Measurements from ENCODE around the gene ZNF423. TPM values are rescaled to one million over a fixed set of nuclear protein-coding genes. Genes with fewer than 3 reads are reported as not detected.

The ZNF423 gene
- total and polyA plus RNA-seq, 9 of the 15 experiments (the other 6 are each of a cell fraction or from before 2014, with no cell fraction given), result not detected

DNA sequence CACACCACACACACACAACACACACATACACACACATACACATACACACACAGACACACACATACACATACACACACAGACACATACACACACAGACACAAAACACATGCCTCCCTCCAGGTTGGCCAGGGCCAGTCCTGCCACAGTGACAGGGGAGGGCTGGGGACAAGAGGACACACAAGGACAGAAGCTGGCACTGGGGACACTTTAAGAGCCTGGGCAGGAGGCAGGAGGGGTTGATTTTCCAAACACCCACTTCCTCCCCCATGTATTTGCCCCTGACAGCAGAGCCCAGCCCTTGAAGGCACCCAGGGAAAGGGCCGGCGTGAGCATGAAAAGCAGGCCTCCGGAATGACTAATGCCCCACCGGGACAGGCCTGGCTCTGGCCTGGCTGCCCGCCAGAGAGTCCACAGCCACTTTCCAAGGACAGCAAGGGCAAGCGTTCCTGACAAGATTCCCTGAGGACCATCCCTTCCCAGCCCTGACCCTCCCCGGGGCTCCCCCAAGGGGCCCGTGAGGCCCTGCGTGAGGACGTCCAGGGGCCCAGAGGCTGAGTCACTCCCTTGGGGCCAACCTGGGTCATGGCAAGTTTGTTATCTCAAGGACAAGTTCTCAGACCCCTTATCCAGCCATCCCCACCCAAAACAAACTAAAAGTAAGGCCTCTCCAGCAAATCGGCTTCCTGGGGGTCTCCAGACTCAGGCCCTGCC, 235.6 kb downstream of the ZNF423 start (continued):
- TF ChIP-seq, protein P1, sequence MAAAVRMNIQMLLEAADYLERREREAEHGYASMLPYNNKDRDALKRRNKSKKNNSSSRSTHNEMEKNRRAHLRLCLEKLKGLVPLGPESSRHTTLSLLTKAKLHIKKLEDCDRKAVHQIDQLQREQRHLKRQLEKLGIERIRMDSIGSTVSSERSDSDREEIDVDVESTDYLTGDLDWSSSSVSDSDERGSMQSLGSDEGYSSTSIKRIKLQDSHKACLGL (CRISPR knock-in tag; IDR thresholded peaks at IDR 0.05; ENCODE audit: borderline replicate concordance, poor library complexity, severe bottlenecking), result no peak
- TF ChIP-seq RBFOX2 (IDR thresholded peaks at IDR 0.05; ENCODE audit: low read depth, low read length) (peak; percentile 45), SPI1 (IDR thresholded peaks at IDR 0.05; ENCODE audit: borderline replicate concordance, low read depth, low read length) (0 out of 2 replicates have a peak, but pooled peaks have one; percentile 10), NCOA4 (IDR thresholded peaks at IDR 0.05; ENCODE audit: partially characterized antibody) (peak; percentile 29), NR2C2 (CRISPR knock-in tag; IDR thresholded peaks at IDR 0.05) (no peak), NR2C2 (tag; IDR thresholded peaks at IDR 0.05) (0 out of 2 replicates have a peak, but pooled peaks have one; percentile 28), ZNF696 (CRISPR knock-in tag; conservative IDR thresholded peaks at IDR 0.05) (no peak), HDAC3 (IDR thresholded peaks at IDR 0.05; ENCODE audit: borderline replicate concordance, partially characterized antibody) (no peak), RBBP5 (IDR thresholded peaks at IDR 0.05; ENCODE audit: borderline replicate concordance, insufficient read depth, low read length, poor library complexity, severe bottlenecking) (peak; percentile 67), NFE2 (IDR thresholded peaks at IDR 0.05; ENCODE audit: low read depth) (peak; percentile 75), C11orf30 (IDR thresholded peaks at IDR 0.05; ENCODE audit: low read depth) (peak; percentile 60; the same call in 1 of the 2 replicates), NRF1 (conservative IDR thresholded peaks at IDR 0.05 in 1 of 2, IDR thresholded peaks at IDR 0.05 in 1 of 2) (peak; percentile 39; a peak in 2 of 4 replicates), ZNF24 (IDR thresholded peaks at IDR 0.05) (no peak), NFIC (IDR thresholded peaks at IDR 0.05) (peak; percentile 86)
- TF ChIP-seq, protein P2, sequence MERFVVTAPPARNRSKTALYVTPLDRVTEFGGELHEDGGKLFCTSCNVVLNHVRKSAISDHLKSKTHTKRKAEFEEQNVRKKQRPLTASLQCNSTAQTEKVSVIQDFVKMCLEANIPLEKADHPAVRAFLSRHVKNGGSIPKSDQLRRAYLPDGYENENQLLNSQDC (CRISPR knock-in tag; IDR thresholded peaks at IDR 0.05), result no peak
- TF ChIP-seq, protein P3, sequence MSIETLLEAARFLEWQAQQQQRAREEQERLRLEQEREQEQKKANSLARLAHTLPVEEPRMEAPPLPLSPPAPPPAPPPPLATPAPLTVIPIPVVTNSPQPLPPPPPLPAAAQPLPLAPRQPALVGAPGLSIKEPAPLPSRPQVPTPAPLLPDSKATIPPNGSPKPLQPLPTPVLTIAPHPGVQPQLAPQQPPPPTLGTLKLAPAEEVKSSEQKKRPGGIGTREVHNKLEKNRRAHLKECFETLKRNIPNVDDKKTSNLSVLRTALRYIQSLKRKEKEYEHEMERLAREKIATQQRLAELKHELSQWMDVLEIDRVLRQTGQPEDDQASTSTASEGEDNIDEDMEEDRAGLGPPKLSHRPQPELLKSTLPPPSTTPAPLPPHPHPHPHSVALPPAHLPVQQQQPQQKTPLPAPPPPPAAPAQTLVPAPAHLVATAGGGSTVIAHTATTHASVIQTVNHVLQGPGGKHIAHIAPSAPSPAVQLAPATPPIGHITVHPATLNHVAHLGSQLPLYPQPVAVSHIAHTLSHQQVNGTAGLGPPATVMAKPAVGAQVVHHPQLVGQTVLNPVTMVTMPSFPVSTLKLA (conservative IDR thresholded peaks at IDR 0.05), result 0 out of 4 replicates have a peak, but pooled peaks of 1 of the 2 experiments have one; percentile 37
- TF ChIP-seq, protein P4, sequence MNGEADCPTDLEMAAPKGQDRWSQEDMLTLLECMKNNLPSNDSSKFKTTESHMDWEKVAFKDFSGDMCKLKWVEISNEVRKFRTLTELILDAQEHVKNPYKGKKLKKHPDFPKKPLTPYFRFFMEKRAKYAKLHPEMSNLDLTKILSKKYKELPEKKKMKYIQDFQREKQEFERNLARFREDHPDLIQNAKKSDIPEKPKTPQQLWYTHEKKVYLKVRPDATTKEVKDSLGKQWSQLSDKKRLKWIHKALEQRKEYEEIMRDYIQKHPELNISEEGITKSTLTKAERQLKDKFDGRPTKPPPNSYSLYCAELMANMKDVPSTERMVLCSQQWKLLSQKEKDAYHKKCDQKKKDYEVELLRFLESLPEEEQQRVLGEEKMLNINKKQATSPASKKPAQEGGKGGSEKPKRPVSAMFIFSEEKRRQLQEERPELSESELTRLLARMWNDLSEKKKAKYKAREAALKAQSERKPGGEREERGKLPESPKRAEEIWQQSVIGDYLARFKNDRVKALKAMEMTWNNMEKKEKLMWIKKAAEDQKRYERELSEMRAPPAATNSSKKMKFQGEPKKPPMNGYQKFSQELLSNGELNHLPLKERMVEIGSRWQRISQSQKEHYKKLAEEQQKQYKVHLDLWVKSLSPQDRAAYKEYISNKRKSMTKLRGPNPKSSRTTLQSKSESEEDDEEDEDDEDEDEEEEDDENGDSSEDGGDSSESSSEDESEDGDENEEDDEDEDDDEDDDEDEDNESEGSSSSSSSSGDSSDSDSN (IDR thresholded peaks at IDR 0.05; ENCODE audit: borderline replicate concordance in 1 of 2, low read depth in 2 of 2, low read length in 2 of 2), result no peak
- TF ChIP-seq, protein P5, sequence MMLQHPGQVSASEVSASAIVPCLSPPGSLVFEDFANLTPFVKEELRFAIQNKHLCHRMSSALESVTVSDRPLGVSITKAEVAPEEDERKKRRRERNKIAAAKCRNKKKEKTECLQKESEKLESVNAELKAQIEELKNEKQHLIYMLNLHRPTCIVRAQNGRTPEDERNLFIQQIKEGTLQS (IDR thresholded peaks at IDR 0.05), result peak; percentile 74
- TF ChIP-seq, protein P5 (CRISPR knock-in tag; conservative IDR thresholded peaks at IDR 0.05), result no peak
- TF ChIP-seq, protein P6, sequence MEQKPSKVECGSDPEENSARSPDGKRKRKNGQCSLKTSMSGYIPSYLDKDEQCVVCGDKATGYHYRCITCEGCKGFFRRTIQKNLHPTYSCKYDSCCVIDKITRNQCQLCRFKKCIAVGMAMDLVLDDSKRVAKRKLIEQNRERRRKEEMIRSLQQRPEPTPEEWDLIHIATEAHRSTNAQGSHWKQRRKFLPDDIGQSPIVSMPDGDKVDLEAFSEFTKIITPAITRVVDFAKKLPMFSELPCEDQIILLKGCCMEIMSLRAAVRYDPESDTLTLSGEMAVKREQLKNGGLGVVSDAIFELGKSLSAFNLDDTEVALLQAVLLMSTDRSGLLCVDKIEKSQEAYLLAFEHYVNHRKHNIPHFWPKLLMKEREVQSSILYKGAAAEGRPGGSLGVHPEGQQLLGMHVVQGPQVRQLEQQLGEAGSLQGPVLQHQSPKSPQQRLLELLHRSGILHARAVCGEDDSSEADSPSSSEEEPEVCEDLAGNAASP (IDR thresholded peaks at IDR 0.05), result peak; percentile 82
